Activated T-helper 1 cell treated with Interleukin-2 at 50 U/mL for 16 hours (primary cell): ENCODE data around the gene SPSB3.
A peak's percentile ranks its signal among the peaks of the same experiment; 100 is the strongest.

Experiments used
- DNase-seq: peaks from one replicate; pipeline ENCODE4 v3.0.0-alpha.2; 2020; ENCODE audit warnings: low read depth

SPSB3 gene

GRCh38 chr16:1775006-1775845 lies 7.1 kb downstream of the SPSB3 start:
- no peak for DNase-seq

- no peak for DNase-seq
These were observed 8.0 kb downstream of the SPSB3 start for GRCh38 chr16:1774448-1774780.

- no peak for DNase-seq
These were observed 8.5 kb downstream of the SPSB3 start for GRCh38 chr16:1773703-1774447.

- DNase-seq: peak; percentile 70
These were observed 9.3 kb downstream of the SPSB3 start, which contains the start of gene MRPS34 for GRCh38 chr16:1772908-1773702. MRPS34 (minus strand) TSS chr16:1773134; CDS start chr16:1773119, 15 bp downstream.

GRCh38 chr16:1772362-1772907 lies 9.9 kb downstream of the SPSB3 start, which contains the start of gene EME2:
EME2 (plus strand) TSS chr16:1772810; CDS start chr16:1773228, 418 bp downstream.
- DNase-seq: peak; percentile 34

GRCh38 chr16:1771864-1772361 lies 10.5 kb downstream of the SPSB3 start:
- no peak for DNase-seq

GRCh38 chr16:1771188-1771863 lies 11.0 kb downstream of the SPSB3 start, which contains the start of gene NME3:
NME3 (minus strand) TSS chr16:1771543; CDS start chr16:1771534, 9 bp downstream.
- DNase-seq: peak; percentile 64

- DNase-seq: peak; percentile 25
These were observed 11.8 kb downstream of the SPSB3 start for GRCh38 chr16:1770328-1771187.

- no peak for DNase-seq
These were observed 12.7 kb downstream of the SPSB3 start for GRCh38 chr16:1769402-1770300.

- DNase-seq: no peak
These were observed 13.5 kb downstream of the SPSB3 start for GRCh38 chr16:1768767-1769401.

- no peak for DNase-seq
These were observed 14.2 kb downstream of the SPSB3 start for GRCh38 chr16:1768061-1768766.

GRCh38 chr16:1767116-1767994 lies 15.0 kb downstream of the SPSB3 start:
- no peak for DNase-seq

- DNase-seq: no peak
These were observed 15.7 kb downstream of the SPSB3 start for GRCh38 chr16:1766701-1767100.

- no peak for DNase-seq
These were observed 16.1 kb downstream of the SPSB3 start for GRCh38 chr16:1766231-1766630.

- DNase-seq: no peak
These were observed 16.5 kb downstream of the SPSB3 start for GRCh38 chr16:1765826-1766225.

- DNase-seq: no peak
These were observed 17.4 kb downstream of the SPSB3 start for GRCh38 chr16:1764971-1765370.
